Measurements from ENCODE around the gene KLF8.
"Not testable (repeated sequence)": the region's sequence is repeated elsewhere in the genome, so short reads cannot be mapped to it uniquely, and the experiment has no call there.

Gene KLF8

GRCh38 chrX:56232221-56233082 lies at the start of gene KLF8:
KLF8 (plus strand) TSS chrX:56232356; CDS start chrX:56233335, 979 bp downstream.
- peak; percentile 35 for DNase-seq

DNA sequence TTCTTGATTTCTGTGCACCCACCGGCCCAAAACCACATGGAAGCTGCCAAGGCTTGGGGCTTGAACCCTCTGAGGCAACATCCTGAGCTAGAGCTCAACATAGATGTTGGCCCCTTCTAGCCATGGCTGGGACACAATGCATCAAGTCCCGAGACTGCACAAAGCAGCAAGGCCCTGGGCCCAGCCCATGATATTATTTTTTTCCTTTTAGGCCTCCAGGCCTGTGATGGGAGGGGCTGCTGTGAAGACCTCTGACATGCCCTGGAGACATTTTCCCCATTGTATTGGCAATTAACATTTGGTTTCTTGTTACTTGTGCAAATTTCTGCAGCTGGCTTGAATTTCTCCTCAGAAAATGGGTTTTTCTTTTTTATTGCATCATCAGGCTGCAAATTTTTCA lies 25.2 kb upstream of the KLF8 start:
- not testable (repeated sequence) for DNase-seq

DNA sequence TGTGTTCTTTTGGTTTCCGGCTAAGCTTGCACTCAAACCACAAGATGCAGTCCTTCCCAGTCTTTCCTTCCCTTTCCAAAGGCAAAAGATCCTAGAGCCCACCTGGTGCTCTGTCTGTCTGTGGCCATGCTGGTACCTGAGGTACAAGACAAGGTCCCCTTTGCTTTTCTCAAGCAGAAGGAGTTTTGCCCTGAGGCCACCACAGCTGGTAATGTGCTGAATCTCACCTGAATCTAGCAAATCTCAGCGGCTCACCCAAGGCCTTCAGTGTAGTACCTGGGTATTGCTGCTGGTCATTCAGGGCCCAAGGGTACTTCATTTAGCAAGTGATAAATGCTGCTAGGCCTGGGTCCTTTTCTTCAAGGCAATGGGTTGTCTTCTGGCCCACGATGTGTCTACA lies 20.5 kb upstream of the KLF8 start:
- no peak for DNase-seq

GRCh38 chrX:56216332-56216731 lies 15.8 kb upstream of the KLF8 start:
- no peak for DNase-seq

GRCh38 chrX:56219700-56220099 lies 12.5 kb upstream of the KLF8 start:
- no peak for DNase-seq

- no peak for DNase-seq
These were observed 11.1 kb upstream of the KLF8 start for GRCh38 chrX:56221101-56221500.

DNA sequence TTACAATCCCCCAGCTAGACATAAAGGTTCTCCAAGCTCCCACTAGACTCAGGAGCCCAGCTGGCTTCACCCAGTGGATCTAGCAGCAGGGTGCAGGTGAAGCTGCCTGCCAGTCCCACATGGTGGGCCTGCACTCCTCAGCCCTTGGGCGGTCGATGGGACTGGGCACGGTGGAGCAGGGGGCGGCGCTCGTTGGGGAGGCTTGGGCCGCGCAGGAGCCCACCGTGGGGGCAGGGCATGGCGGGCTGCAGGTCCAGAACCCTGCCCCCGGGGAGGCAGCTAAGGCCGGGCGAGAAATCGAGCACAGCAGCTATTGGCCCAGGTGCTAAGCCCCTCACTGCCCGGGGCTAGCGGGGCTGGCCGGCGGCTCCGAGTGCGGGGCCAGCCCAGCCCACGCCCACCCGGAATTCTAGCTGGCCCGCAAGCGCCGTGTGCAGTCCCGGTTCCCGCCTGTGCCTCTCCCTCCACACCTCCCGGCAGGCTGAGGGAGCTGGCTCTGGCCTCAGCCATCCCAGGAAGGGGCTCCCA lies 9.6 kb upstream of the KLF8 start:
- no peak for DNase-seq

GRCh38 chrX:56226980-56227379 lies 5.2 kb upstream of the KLF8 start:
- DNase-seq, result no peak

DNA sequence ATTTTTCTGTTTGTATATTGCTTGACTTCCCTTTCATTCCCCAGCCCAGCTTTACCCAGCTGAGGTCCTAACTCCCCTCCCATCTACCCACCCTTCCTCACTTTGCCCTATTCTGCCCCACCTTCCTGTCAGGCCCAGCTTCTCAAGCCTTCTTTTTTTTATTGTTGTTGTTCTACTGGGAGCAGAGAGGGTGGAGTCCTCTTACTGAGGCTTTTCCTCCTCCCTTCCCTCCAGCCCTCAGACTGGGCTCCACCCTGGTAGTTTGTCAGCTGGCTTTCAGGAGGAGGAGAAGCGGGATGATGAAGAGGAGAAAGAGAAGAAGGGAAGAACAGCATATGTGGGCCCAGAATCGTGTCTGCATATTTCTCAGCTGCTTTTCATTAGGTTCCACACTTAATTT lies 3.2 kb upstream of the KLF8 start:
- DNase-seq, result no peak

- DNase-seq, result no peak
These were observed 542 bp upstream of the KLF8 start for GRCh38 chrX:56231537-56232090.

DNA sequence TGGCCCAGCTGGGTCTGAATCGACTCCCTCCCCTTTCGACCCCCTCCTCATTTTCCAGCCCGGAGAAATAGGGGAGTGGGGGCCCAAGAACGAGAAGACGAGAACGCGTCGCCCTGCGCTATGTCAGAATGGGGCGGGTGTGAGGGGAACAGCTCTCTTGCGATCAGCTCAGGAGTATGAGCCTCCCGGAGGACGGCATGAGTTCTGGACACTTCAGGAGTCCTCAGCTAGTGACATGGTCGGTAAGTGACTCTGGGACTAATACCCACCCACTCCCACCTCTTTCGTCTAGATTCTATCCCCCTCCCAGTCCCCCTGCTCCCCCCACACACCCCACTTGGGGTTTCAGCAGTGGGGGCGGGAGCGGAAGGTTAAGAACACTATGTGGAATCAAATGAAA lies 944 bp downstream of the KLF8 start:
- DNase-seq, result no peak

DNA sequence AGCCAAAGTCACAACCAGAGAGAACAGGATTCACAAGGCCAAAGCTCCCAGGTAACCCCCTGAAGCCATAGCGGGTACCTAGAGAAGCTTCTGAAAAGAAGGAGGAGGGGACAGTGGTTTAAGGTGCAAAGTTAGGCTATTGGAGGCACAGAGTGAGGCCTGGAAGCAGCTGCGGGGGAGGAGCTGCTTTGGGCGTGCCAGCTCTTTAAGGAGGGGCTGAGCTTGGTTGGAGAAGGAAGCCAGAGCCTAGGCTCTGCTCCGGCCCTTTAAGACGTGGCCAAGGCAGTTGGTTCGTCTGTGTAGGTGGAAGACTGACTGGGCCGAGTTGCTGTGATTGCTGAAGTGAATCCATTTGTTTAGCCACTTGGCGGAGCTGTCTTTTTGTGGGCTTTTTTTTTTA lies 1.5 kb downstream of the KLF8 start:
- DNase-seq, result no peak

- peak; percentile 41 for DNase-seq
These were observed 16.3 kb downstream of the KLF8 start for GRCh38 chrX:56248492-56248891.

- no peak for DNase-seq
These were observed 21.9 kb downstream of the KLF8 start for GRCh38 chrX:56253832-56254703.

GRCh38 chrX:56268888-56269287 lies 36.7 kb downstream of the KLF8 start:
- no peak for DNase-seq

- DNase-seq, result no peak
These were observed 46.5 kb downstream of the KLF8 start for GRCh38 chrX:56278692-56279091.

DNA sequence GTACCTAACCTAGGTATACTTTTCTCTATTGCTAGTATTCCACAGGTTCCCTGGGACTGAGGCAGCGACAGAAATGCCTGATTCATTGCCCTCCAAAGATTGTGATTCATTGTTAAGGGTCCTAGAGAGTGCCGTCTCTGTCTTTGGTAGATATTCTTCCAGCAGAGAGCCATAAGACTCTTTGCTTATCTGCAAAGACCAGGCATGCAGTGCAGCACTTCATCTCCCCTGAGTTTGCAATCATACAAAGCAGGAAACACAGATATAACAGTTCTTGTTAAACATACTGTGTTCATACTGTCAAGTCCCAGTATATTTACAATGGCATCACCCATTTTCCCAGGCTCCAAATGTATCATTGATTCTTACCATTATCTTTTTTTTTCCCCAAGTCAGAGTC lies 47.7 kb downstream of the KLF8 start:
- DNase-seq, result no peak

DNA sequence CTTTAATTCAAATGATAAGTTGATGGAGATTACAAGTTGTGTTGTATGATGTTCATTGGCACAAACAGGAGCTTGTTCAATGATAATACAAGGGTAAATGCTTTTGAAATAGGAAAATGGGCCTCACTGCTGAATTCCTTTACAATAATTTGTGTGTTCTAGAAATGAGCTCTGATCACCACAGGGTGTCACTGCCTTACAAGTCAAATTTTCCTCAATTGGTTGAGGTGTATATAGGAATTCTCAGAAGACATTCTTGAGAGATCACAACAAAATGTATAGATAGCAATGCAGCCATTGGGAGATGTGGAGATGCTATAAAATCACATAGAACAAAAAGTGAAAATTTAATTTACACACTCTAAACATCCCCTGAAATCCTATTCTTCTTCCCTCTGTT lies 49.6 kb downstream of the KLF8 start:
- DNase-seq, result no peak

DNA sequence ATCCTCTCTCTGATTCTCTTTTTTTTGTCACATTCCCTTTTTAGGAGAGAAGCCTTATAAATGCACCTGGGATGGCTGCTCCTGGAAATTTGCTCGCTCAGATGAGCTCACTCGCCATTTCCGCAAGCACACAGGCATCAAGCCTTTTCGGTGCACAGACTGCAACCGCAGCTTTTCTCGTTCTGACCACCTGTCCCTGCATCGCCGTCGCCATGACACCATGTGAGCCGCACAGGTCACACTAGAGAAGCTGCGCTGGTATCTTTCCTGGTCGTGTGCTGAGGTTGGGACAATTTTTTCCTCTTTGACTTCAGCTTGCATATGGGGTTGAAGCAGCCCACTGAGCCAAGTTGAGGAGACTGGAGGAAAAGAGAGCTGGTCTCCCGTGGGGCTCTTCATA lies 52.1 kb downstream of the KLF8 start:
- DNase-seq, result no peak

GRCh38 chrX:56288608-56289007 lies 56.5 kb downstream of the KLF8 start:
- DNase-seq, result no peak

DNA sequence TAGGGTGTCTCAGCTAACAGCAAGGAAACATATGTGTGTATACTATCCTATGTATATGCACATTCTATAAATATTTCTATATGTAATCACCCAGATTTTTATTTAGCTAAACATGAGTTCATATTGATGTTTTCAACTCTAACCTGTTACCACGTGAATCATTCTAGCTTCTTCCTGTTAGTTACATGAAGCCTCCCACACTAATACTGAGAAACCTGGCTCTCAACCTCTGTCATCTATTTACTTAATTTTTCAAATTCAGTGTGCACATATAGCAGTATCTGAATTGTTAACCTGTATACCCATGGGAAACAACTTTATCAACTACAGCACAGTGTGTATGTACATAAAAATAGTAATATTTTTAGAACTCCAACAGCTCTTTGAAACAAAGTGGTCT lies 57.3 kb downstream of the KLF8 start:
- no peak for DNase-seq

DNA sequence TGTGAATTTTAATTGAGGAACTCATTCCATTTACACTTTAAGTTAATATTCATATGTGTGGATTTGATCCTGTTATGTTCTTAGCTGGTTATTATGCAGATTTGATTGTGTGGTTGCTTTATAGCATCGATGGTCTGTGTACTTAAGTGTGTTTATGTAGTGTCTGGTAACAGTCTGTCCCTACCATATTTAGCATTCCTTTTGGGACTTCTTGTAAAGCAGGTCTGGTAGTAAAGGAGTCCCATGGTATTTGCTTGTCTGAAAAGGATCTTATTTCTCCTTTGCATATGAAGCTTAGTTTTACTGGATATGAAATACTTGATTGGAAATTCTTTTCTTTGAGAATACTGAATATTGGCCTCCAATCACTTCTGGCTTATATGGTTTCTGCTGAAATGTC lies 76.6 kb downstream of the KLF8 start:
- DNase-seq, result no peak

GRCh38 chrX:56309881-56310280 lies 77.7 kb downstream of the KLF8 start:
- DNase-seq, result no peak

DNA sequence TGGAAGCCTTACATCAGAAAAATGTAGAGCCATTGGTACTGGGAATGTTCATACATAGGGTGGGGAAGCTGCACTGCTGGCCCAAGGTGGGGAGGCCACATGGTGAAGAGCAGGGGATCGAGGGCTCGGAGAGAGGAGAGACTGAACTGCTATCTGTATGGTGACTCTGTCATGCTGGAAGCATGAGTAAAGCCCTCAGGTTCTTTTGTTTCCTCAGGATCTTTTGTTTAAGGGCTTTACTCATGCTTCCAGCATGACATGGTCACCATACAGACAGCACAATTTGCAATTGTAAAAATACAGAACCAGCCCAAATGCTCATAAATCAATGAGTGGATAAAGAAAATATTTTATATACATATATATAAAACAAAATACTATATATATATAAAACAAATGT lies 78.4 kb downstream of the KLF8 start:
- DNase-seq, result no peak

All from stimulated activated CD4-positive, alpha-beta T cell treated with anti-CD3 and anti-CD28 coated beads, Interleukin-1b, Interleukin-23, amount 100 ng/mL, for 48 hours (primary cell).